HG03175 (cell line): ENCODE measurements around the gene HBD.

Source experiments
- ATAC-seq: cut with Tn5 transposase; IDR thresholded peaks from one replicate; pipeline ENCODE4 v1.9.1; 2021; ENCODE audit warnings: mild to moderate bottlenecking, moderate library complexity; ENCODE audit not compliant: unreplicated experiment

HBD gene

DNA sequence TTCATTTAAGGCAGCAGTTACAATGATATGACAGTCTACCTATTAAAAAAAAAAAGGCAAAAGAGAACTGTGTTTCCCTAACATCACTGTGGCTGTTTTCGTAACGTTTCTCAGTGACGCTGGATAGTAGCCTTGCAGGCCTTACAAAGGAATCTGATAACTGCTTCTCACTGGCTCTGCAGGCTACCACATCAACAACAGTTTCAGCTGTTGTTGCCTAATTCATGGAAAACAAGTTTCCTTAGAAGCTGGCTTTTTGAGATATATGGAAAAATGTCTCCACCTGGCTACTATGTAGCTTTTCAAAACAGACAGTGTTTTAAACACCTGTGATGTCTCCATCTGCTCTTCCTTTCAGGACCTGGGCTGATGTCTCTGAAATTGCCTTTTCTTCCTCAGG lies 37.6 kb downstream of the HBD start:
- no peak for ATAC-seq

DNA sequence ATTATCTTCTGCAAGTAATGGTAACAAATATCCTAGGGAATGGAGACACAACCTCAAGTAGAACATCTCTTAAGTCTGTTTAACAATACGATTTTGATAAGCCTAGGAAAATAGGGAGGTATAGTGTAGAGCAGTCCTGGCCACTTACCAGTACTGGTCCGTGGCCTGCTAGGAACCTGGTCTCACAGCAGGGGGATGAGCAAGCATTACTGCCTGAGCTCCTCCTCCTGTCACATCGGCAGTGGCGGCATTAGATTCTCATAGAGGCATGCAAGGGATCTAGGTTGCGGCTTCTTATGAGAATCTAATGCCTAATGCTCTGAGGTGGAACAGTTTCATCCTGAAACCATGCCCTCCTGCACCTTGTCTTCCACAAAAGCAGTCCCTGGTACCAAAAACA lies 38.2 kb downstream of the HBD start:
- no peak for ATAC-seq

DNA sequence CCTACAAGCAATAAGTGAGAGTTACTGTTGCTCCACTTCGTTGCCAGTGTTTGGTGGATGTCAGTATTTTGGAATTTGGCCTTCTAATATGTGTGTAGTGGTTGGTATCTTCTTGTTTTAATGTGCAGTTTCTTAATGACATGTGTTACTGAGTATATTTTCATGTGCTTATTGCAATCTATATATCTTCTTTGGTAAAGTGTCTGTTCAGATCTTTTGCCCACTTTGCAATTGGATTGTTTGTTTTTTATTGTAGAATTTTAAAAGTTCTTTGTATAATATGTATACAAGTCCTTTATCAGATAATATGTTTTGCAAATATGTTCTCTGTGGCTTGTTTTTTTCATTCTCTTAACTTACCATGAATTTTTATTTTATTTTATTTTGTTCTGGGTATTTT lies 41.5 kb downstream of the HBD start:
- ATAC-seq: no peak

DNA sequence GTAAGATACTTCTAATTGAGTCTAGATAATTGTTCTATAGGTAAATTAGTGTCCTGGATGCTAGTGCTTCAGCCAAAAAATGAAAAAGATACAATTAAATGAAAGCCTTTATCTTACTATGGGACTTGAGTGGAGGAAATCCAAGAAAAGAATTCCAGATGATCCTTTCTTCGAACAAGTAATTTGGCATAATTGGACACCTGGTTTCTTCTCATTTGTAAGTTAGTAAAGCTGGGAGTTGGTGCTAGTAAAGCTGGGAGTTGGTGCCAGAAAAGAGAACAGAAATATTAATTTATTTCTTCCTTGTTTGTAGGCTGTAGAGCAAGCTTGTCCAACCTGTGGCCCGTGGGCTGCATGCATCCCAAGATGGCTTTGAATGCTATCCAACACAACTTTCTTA lies 46.1 kb downstream of the HBD start:
- ATAC-seq: no peak
